ENCODE measurements around the gene ABCA6.
"Not testable (repeated sequence)": the region's sequence is repeated elsewhere in the genome, so short reads cannot be mapped to it uniquely, and the experiment has no call there.

The ABCA6 gene

DNA sequence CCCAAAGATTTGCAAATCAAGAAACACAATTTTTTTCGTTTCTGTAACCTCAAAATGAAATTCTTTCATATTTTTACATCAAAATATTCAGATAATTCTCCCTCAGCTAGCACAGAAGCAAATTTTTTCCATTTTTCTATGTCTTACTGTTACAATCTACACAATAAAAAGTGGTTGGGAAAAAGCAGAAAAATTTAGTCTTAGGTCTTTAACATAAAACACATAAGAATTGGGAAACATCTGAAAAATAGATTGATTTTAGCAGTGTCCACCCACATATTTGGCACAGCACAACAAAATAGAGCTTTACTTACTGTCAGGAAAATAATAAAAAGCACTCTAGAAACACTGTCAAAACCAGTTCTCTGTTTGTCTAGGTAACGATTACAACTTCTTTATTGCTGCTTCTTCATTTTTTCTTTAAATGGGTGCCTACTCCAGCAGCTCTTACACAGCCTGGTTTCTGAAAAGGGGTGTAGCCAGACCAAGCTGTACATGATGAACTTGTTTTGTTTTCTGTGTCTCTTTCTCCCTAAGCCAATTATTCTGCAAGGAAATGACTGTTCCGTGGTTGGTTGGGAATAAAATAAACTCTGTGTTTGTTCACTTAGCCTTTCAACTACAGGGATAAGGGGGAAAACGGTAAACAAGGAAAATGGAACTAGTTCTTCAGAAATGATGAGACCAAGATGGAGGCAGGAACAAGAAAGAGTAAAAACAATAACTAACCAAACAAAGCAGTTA is at the start of gene ABCA6:
Gene ABCA6, minus strand, starts transcription at position 465 of the 744 bp plus-strand sequence. CDS start 1,192 bp downstream, outside the sequence.
- DNase-seq: peak; percentile 25

DNA sequence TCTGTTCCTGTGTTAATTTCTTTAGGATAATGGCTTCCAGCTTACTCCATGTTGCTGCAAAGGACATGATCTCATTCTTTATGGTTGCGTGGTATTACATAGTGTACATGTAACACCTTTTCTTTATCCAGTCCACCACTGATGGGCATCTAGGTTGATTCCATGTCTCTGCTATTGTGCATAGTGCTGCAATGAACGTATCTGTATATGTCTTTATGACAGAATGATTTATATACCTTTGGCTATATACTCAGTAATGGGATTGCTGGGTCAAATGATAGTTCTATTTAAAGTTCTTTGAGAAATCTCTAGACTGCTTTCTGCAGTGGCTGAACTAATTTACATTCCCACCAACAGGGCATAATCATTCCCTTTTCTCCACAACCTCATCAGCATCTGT is 47.1 kb upstream of the ABCA6 start:
- no peak for DNase-seq

DNA sequence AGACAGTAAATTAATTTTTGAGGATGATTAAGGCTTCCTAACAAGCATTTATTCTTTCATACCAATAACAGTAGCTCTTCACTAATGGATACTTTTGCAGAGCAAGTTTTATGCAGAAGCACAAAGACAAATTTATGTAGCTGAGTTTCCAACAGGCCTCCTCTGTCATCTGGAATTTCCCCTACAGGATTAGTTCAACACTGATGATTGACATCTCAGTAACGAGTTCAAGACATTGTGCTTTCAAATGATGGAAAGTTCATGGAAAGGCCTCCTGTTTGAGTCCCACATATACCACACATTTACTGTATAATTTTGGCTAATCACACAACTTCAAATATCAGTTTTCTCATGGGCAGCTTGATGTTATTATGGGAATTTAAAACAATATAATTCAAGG is 46.4 kb upstream of the ABCA6 start:
- DNase-seq: no peak

DNA sequence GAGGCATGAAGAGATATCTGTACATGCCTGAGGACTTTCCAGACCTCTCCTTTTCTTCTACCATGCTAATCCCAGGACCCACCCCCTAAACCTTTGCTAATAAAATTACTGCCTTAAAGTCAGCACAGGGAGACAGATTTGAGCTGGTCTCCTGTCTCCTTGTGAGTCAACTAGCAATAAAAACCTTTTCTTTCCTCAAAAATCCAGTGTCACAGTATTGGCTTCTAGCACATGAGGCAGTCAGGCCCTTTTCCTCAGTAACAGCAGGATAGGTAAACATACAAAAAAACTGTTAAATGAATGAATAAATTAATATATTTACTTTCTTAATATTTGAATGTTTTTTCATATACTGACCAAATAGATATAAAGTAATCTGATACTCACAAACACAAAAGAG is 45.6 kb upstream of the ABCA6 start:
- no peak for DNase-seq

DNA sequence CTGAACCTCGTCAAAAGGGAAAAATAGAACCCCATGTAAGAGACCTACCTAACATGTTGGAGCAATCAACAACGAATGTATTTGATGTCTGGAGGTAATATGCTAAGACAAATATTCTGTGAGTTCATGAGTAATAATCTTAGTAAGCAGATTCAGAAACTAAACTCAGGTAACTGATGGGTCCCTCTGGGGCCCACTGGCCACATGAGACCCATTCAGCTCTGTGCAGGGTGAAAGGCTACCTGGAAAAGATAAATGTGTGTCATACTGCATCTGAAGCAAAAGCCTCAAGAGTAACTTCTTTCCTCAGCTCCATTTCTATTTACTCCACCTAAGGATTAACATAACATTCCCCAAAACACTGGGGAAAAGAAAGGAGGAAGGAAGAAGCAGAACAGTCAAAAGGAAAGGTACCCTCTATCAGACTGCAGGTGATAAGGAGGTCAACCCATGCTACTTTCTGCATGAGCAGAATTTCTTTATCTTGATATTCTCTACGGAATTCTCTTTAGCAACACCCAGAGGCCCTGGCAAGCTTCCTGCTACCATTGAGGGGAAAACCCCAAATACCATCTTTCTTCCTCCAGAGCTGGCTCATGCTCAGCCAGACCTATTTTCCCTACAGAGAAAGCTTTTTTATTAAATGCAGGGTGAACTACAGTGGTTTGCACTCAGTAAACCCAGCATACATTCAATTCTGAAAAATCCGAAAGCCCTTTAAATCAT is 37.7 kb upstream of the ABCA6 start:
- DNase-seq: no peak

DNA sequence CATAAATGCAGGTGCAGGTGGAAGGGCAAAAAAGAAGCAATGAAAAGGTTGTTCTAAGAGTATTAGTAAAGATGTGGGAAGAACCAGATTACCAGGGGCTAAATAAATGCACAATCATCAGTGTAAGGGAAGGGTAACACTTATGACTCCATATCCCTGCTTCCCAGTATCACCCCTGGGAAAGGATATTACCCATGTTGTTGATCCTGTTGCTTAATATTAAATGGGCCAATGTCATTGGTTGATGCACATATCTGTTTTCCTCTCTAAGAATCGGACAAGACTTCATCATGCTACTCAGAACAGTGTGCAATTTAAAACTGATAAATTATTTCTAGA is 34.7 kb upstream of the ABCA6 start:
- no peak for DNase-seq

- no peak for DNase-seq
Measured at GRCh38 chr17:69175625-69176456, 34.1 kb upstream of the ABCA6 start.

DNA sequence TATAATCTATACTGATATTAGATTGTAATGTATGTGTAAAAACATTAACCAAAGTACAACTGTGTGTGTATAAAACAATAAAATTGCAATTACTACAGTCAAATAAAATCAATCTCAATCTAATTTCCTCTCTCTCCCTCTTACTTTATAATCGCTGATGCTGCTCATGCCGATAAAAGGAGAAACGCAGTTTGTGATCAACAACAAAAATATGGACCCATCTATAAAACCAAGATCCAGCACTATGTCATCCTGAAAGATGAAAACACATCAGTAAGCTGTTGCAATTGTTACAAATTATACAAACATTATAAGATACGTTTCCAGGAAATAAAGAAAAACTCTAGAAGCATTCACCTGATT is 33.5 kb upstream of the ABCA6 start:
- DNase-seq: no peak

DNA sequence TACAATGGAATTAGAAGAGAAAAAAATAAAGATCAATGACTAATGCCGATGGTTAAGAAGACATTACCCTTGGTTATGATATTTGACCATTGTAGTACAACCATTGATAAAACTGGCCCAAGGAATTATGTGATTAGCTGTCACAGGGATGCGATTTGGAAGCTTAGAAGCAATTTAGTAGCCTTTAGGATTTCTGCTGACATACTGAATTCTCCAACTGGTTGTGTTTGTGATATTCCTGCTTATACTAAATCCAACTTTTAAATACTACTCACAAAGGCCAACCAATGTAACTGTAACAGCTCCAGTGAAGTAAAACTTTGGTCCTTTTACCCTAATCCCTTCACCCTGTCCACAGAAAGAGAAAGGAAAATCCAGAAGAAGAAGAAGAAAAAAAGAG is 31.4 kb upstream of the ABCA6 start:
- no peak for DNase-seq

DNA sequence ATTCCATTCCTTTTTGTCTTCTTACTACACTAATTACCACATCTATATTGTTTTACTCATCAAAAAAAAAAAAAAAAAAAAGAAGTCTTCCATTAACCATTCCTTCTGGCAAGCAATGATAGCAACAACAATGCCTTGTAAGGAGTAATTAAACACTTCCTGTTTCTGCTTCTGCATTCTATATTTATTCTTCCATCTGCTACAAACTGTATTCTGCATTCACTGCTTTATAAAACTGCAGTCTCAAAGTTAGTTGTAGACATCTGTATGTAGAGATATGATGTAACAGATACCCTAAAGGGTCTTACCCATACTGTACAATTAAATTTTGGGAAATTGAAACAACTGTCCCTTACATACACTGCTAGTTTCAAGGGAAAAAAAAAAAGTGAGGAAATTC is 28.7 kb upstream of the ABCA6 start:
- no peak for DNase-seq

- not testable (repeated sequence) for DNase-seq
Measured at GRCh38 chr17:69168642-69169041, 26.9 kb upstream of the ABCA6 start.

DNA sequence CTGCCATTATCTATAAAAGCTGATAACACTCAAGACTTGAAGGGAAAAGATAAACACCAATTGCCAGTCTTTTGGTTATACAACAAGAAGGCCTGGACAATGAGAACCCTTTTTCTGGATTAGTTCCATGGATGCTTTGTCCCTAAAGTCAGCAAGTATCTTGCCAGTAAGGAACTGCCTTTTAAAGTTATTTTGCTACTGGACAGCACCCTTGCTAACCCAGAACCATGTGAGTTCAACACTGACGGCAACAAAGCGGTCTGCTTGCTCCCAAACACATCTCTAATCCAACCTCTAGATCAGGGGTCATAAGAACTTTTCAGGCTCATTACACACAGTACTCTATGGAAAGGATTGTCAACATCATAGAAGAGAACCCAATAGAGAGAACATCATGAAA is 25.3 kb upstream of the ABCA6 start:
- no peak for DNase-seq

DNA sequence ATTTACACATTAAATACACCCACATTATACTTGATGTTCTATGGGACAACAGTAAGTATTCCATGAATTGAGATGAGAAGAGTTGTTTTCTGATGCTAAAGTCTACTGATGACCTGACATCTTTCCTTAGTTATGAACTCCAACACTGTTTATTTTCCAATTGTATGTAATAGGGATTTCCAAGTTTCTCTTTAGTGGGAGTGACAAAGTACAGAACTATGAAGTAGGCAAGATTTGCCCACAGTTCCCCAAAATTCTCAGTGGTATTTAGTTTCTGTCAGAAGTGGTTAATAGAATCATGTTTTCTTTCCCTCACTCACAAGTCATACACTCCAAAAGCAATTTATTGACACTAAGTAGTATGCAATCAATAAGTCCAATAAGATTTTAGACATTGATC is 22.5 kb upstream of the ABCA6 start:
- DNase-seq: no peak

DNA sequence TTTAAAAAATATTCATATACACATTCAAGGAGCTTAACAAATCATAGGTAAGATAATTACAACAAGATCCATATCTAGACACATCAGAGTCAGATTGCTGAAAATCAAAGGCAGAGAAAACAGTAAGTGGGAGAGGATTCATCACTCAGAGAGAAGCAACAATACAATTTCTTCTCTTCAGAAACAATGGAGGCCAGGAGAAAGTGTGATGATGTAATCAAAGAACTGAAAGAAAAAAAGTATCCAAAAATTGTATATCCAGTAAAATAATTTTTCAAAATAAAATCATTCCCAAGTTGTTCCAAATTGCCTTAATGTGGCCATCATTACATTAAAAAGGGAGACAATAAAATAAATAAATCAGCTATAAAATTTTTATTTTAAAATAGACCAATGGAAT is 17.7 kb upstream of the ABCA6 start:
- DNase-seq: no peak

- no peak for DNase-seq
Measured at GRCh38 chr17:69154267-69154666, 12.6 kb upstream of the ABCA6 start.

DNA sequence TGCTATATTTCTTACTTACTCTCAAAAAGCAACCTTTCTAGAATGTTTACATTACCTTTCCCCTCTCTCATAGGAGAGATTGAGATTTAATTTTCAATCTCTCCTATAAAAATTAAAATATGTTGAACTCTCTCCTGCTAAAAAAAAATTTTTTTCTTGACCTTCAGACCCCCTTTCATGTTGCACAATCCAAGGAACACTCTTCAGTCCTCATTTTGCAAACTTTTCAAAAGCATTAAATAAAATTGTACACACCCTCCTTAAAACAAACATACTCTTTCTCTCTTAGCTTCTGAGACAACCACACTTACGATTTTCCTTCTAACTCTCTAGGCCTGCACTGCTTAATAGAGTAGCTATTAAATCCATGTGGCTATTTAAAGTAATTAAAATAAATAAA is 8.6 kb upstream of the ABCA6 start:
- DNase-seq: no peak

DNA sequence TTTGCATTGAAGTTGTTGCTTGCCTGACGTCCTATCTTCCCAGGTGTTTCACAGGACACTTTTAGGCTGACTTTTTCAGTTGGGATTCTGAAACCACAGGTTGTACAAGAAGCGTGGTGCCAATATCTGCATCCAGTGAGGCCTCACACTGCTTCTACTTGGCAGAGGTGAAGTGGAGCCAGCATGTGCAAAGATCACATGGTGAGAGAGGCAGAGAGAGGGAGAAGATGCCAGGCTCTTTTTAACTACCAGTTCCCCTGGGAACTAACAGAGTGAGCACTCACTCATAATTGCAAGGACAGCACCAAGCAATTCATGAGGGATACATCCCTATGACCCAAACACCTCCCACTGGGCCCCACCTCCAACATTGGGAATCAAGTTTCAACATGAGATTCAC is 5.8 kb upstream of the ABCA6 start:
- no peak for DNase-seq

DNA sequence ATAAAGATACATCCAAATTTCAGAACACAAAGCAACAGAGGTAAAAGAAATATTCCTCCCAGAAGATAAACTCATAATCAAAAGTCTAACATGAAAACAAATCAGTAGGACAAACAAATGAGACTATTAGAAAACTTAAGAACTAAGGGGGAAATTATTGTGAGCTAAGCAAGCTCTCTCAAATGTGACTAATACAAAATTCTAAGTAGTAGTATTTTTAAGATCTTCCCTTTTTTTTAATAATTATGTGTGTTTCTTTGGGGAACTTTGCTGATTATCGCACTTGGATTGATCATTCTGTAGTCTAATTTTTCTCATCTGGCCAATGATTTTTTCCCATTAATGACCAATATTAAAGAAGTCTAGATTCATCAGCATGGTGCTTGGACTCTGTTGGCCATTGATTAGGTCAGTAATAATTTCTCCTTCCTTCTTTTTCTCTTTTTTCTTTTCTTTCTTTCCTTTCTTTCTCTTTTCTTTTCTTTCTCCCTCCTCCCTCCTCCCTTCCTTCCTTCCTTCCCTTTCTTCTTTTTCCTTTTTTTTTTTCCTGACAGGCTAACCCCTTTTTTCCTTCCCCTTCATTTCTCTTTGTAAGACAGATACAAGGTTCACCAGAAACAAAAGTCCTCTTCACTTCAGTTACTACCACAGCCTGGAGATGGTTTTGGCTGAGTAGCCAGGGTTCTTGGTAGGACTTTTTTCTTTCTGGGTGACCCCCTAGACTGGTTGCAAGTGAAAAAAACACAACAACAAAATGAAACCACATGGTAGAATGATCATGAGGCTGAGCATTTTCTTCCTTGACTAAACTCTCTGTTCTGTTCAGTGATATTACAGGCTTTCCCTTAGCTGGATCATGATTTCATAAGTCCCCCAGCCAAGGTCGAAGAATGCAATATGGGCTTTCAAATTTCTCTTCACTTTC is 2.9 kb upstream of the ABCA6 start:
- DNase-seq: no peak

DNA sequence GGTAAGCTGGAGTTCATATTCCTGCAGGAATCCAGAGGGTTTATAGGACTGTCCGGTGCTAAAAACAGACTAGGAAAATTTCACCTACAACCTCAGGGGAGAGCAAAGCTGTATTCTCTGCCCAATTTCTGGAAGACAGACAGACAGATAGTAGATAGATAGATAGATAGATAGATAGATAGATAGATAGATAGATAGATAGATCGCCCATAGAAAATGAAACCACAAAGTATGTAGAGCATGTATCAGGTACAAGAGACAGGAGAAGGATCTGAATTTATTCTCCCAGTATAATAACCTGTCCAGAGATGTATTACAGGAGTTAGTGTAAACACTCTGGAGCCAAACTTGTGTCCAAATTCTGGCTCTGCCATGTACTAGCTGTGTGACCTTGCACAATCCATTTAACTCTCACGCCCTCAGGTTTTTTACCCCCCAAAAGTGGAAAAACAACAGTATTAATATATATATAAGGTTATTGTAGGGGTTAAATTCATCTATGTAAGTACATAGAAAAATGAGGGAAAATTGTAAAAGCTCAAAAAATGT is 2.1 kb upstream of the ABCA6 start:
- no peak for DNase-seq

DNA sequence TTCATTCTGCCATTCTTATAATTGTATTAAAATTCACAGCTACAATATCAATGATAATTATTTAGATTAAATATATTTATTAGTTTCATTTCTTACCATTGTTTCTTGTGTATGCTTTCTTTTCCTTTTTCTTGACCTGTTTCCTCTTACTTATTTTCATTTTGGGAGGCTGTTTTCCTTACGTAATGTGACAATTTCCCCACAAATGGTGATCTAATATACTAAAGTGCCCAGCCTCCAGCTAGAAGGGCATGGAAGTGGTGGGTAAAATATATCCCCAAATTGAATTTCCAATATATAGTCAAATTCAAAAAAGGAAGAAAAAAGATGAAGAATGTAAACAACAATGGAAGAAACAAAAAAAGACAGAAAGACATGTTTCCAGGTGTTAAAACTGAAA is 1.5 kb upstream of the ABCA6 start:
- no peak for DNase-seq

- DNase-seq: no peak
Measured at GRCh38 chr17:69142175-69142802, 594 bp upstream of the ABCA6 start.

DNA sequence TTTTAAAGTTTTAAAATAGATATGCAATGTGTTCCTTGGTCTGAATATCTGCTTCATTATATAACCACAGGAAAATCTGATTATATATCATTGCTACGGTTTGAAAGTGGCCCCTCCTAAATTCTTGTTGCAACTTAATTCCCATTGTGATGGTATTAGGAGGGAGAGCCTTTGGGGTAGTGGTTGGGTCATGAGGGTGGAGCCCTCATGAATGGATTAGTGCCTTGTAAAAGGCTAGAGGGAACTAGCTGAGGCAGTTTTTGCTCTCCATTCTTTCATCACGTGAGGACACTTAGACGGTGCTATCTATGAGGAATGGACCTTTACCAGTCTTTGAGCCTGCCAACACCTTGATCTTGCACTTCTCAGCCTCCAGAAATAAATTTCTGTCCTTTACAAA is 7.6 kb downstream of the ABCA6 start:
- no peak for DNase-seq
